Embryonic facial prominence (tissue), 1 donor: Measurements from ENCODE around the gene MED13L.
"Not testable (repeated sequence)": the region's sequence is repeated elsewhere in the genome, so short reads cannot be mapped to it uniquely, and the experiment has no call there.

Source experiments
- DNase-seq: peaks from one replicate; pipeline ENCODE4 v3.0.0-alpha.2; 2016; ENCODE audit errors: extremely low spot score

MED13L gene

DNA sequence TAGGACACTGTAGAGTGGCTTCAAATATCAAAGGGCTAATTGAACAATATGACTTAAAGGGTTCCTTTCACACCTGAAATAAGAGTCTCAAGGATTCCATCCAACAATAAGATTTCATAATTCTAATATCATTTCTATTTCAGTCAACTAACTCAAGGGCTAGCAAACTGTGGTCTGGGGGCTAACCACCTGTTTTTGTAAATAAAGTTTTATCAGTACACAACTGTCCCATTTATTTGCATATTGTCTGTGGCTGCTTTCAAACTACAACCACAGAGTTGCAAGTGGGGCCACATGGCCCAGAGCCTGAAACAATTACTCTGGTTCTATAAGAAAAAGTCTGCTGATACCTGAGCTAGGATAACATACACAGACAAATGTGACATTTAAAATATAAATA is 29.1 kb downstream of the MED13L start:
- no peak for DNase-seq

DNA sequence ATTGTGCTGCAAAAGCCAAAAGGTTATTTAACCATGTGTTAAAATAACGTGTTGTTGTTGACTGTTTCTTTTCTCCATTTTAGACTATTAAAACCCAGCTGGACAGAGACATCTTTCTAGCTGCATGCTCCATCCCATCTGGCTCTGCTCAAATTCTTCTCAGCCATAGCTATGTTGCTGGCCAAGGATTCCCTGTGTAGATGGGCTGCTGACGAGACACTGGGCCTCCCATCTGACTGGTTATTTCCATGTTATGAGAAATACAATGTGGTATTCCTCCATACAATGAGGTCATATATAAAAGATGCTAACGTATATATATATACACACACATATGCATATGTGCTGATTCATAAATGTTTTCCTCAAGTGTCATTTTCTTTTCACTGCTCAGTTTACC is 30.1 kb downstream of the MED13L start:
- no peak for DNase-seq

DNA sequence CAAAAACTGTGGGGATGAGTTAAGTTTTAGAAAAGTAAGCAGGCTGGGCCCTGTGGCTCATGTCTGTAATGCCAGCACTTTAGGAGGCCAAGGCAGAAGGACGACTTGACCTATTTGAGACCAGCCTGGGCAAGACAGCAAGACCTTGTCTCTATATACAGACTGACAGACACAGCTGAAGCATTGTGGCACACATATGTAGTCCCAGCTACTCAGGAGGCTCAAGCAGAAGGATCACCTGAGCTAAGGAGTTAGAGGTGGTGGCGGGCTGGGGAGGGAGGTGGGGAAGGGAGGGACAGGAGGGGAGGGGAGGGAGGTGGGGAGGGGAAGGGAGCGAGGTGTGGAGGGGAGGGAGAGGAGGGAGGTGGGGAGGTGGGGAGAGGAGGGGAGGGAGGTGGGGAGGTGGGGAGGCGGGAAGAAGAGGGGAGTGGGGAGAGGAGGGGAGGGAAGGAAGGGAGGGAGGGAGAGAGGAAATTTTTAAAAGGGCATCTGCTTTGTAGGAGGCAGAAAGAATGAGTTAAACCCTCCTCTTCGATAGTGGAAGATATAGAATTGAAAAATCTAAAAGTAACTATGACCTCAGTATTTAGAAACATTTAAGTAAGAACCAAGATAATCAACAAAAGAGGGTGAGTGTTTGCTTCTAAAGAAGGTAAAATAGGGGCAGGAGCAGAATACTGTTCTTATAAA is 30.9 kb downstream of the MED13L start:
- no peak for DNase-seq

DNA sequence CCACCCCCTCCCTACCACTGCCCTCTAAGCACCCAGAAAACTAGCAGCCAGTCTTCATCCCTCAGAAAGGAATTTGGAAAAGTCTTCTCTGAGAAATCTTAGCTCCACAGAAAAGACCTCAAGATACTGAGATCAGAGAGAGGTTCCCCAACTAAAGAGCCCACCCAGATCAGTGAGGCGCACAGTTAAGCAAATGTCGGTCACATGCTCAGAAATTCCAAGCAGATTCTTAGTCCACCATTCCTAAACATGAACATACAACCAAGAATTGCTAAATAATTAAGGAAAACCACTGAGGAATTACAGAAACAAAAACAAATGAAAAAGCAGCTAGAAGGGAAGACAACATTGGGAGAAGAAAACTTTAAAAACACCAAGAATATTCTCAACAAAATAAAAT is 32.3 kb downstream of the MED13L start:
- DNase-seq = no peak

DNA sequence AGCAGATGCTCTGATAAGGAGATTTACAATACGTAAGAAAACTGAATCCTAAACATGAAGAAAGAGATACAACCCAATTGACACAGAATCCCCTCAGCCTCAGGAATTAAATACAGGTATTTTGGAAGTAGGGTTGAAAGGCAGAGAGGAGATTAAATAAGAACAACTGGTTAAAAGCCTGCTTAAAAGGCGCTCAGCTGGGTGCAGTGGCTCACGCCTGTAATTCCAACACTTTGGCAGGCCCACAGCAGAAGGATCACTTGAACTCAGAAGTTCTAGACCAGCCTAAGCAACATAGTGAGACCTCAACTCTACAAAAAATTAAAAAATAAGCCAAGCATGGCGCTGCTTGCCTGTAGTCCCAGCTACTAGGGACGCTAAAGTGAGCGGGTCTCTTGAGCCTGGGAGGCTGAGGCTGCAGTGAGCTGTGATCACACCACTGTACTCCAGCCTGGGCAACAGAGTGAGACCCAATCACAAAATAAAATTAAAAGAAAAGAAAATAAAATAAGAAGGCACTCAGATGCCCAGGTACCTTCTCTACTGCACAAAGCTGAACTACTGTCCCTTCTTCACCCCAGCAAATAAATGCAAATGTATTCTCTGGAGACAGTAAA is 32.9 kb downstream of the MED13L start:
- DNase-seq = no peak

DNA sequence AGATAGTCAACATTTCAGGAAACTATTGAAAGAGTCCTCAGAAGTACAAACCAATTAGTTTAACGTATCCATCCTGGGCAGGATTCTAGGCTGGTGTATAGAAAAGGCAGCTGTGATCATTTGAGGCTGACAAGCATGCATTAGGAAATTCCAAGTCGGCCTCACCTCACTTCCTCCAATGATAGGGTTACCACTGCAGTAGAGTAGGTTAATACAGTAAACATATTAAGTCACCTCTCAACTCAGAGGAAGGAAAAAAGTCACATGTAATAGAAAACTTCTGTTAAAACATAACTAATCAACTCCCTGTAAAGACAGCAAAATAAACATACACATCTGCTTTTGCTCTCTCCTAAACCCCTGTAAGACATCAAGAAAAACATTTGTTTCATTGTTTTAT is 33.5 kb downstream of the MED13L start:
- DNase-seq = no peak

DNA sequence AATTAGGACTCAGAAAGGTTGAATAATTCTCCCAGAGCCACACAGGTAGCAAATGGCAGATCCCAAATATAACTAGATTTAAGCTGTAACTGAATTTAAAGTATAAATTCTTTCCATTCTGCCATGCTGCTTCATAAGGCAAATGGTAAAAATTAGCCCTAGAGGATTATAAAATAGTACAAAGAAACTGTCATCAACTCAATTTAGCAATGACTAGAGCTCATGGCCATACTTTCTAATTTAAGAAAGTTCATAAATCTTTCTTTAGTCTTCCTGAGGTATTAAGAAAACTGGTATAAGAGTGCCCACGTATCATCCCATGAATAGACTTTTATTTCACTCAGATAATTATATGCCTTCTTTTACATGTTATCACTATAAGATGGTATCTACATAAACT is 34.8 kb downstream of the MED13L start:
- no peak for DNase-seq

DNA sequence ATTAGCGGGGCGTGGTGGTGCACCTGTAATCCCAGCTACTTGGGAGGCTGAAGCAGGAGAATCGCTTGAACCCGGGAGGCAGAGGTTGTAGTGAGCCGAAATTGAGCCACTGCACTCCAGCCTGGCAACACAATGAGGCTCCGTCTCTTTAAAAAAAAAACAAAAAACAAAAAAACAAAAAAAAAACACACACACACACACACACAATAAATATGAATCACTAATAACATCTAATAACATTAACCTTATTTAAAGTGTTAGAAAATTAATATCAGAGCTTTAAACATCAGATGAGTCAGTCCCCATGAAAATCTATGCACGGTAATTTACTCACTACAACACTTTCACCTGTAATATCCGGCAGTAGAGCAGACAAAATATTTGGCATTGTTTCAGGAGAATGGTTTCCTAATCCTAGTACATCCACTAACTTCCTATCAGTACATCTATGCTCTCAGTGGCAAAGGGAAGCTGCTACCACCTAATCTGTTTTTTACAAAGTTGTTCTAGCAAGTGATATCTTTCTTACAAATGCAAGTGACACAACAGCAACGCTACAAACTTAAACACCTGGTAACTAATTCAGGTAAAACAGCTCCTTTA is 36.2 kb downstream of the MED13L start:
- no peak for DNase-seq

DNA sequence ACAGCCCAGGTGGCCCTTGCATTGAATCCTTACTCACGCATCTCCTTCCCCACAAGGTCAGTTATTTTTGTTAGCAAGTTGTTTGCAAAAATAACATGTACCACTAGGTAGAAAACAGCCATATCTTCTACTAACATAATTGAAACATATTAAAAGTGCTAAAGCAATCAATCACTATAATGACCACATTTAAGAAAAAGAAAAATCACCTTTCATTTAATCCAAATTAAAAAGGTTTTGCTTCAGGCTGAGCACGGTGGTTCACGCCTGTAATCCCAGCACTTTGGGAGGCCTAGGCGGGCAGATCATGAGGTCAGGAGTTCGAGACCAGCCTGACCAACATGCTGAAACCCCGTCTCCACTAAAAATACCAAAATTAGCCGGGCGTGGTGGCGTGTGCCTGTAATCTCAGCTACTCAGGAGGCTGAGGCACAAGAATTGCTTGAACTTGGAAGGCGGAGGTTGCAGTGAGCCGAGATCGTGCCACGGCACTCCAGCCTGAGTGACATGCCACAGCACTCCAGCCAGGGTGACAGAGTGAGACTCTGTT is 38.8 kb downstream of the MED13L start:
- not testable (repeated sequence) for DNase-seq

DNA sequence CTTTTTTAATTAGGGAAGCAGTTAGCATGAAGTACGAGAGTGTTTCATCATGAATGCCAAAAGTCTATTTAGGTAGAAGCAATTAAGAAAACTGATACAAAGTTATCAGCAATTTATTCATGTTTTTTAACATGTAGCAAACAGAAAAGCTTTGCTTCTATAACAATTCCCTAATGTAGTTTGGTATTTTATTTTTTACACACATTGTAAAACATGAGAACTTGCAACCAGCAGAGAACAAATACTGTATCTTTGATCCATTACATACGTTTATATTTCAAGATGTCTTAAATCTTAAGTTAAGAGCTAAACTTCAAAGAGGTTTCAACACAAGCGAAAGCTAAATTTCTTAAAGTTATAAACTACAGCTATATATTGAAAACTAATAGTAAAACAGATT is 39.3 kb downstream of the MED13L start:
- DNase-seq = no peak

DNA sequence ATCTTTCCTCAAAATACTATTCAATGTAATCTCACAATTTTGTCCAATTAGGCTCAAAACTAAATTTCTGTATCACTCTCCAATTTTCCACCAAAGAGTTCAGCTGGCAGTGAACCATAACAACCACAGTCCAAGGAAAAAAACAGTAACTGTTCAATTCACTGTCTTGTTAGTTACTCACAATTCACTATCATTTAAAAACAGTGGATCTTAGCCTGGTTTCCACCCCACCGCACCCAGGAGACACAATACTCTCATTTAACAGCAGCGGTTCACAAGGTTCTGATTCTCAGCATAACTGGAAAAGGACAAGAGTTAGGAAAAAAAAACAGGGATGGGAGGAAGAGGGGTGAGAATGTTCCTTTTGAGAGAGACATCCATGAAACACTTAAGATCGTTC is 40.5 kb downstream of the MED13L start:
- DNase-seq = no peak

DNA sequence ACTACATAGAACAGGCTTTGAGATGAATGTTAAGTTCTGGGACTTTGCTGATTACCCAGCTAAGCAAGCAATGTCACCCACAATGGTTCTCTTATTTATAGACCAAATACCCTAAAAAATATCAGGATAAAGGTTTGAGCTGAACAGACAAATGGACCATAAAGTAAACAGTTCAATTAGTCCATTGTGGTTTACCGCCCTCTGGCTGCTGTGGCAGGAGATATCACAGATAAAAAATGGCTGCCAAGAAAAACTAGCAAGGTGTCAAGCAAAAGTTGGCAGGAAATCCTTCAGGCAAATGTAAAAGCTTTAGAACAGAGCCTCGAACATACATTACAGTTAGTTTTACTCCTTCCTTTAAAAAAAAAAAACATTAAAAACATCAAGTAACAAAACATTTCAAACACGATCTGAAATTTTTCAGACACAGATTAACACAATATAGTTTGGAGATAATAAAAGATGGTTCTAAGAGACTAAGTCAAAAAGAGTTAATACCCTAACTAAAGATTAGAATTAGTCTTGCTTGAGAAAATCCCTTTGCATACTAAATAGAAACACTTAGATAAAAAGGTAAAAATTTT is 41.3 kb downstream of the MED13L start:
- no peak for DNase-seq

DNA sequence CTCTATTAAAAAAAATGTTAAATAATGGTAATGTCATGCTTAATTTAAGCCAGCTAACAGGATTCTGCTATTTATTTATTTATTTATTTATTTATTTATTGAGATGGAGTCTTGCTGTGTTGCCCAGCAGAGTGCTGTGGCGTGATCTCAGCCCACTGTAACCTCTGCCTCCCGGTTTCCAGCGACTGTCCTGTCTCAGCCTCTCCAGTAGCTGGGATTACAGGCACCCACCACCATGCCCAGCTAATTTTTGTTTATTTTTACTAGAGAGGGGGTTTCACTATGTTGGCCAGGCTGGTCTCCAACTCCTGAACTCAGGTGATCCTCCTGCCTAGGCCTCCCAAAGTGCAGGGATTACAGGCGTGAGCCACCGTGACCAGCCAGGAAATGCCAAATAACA is 43.3 kb downstream of the MED13L start:
- not testable (repeated sequence) for DNase-seq

DNA sequence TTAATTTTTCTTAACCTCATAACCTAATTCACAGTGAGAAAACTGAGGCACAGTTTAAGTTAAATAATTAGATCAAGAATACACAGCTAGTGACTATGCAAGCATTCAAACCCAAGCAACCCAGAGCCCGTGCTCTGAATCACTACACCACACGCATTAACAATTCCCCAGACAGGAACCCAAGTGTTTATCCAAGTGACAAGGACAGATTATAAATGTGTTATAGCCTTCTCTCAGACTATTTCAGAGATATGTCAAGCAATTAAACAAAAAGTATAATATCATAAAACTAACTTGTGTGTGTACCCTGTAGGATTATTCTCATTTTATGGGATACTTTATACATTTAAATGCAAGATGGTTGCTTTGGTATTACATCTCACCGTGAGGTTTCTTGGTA is 43.8 kb downstream of the MED13L start:
- no peak for DNase-seq

DNA sequence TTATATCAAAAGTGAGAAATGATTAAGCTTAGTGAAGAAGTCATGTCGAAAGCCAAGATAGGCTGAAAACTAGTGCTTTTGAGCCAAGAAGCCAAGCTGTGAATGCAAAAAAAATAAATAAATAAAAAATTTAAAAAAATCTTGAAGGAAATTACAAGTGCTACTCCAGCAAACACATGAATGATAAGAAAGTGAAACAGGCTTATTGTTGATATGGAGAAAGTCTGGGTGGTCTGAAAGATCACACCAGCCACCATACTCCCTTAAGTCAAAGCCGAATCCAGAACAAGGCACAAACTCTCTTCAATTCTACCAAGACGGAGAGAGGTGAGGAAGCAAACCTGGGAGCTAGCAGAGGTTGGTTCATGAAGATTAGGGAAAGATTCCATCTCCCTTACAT is 49.7 kb downstream of the MED13L start:
- DNase-seq = no peak

DNA sequence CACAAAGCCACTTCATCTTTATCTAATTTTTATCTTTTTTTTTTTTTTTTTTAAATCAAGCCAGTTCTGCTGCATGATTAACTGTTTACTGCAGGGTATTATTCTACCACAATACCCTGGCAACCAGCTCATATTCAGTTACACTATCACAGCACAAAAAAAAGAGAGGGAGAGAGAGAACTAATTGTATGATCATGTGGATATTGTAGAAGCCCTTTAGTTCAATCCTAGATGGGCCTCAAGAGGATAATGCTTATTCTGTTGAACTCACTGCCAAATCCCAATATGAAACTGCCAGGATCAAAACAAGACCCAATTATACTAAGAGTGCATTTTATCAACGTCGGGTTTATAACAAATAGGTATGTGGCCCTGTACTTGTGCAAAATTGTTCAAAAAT is 51.5 kb downstream of the MED13L start:
- no peak for DNase-seq

DNA sequence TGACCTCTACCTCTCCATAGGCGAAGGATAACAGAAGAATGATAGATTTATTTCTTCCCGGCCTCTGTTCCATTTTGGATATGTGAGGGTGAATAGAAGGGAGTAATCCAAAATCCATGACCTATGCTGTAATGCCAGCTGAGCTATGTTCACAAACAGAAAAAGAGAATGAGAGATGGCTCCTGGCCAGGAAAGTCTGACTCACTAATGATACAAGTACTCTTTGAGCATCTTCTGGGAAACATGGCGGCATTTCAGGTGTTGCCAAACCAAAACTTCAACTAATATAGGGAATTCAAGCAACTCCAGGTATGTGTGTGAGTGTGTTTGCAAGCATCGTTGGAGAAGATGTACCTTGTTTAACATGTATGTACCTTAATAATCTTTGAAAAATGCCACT is 55.1 kb downstream of the MED13L start:
- DNase-seq = no peak

DNA sequence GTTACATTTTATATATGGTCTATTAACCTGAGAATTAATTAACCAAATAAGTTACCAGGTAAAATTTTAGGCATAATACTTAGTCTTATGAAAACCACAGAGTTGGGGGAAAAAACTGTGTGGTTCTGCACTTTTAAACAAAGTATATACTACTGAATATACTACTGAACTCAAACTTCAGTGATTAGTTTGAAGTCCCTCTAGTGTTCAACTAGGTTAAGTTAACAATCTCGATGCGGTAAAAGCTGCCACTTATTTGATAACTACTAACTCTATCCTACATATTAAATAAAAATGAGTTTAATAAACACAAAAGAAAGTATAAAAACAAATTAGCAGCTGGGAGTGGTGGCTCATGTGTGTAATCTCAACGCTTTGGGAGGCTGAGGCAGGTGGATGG is 56.7 kb downstream of the MED13L start:
- no peak for DNase-seq

DNA sequence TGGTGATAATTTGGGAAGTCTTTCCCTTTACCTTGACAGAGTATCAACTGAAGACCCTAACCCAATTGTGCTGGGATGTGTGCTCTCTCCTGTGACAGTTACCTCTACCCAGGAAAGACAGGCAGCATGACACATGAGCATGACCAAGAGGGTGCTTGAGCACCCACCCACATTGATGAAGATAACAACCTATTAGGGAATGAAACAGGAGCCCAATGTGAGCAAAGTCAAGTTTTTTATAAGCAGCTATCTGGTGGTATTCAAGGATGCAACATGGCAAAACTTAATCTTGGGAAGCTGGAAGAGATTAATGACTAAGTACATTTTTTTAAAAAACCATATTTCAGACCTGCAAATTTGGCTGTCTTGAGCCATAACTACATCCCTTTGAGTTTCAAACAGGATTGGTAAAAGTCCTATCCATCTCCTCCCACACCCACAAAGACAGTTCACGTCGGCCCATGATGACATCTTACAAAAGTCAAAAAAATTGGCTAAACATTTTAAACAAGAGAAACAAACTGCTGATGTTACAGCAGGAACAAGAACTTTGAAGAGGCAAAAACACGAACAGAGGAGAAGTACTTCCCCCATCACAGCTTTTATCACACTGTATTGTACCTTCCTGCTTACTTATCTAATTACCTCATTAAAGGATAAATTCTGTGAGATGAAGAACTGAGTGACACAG is 60.3 kb downstream of the MED13L start:
- DNase-seq = no peak

DNA sequence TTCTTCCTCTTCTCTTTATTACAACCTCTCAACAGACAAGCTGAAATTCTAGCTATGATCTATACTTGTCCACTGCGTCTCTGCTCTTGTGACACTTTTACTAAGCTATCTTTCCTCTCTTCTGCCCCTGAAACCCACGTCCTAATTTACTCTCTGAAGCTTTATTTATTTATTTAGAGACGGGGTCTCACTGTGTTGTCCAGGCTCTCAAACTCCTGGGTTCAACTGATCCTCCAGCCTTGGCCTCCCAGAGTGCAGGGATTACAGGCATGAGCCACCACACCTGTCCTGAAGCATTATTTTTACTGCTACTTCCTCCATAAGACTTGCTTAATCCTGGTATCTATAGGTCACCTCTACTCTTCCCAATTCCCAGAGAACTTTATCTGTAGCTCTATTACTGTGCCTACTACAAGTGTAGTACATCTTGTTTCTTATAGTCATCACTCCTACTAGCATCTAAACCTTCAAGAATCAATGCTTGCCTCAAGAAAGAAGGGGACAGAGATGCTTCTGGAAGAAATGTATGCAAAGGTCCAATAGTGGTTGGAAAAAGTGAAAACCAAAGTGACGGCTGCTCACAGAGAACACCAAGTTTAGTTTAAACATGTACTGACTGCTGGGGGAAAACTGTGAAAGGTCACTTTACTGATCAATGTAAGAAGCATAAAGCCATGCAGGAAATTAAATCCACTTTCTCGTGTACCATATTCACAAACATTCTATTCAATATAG is 61.3 kb downstream of the MED13L start:
- DNase-seq = no peak

DNA sequence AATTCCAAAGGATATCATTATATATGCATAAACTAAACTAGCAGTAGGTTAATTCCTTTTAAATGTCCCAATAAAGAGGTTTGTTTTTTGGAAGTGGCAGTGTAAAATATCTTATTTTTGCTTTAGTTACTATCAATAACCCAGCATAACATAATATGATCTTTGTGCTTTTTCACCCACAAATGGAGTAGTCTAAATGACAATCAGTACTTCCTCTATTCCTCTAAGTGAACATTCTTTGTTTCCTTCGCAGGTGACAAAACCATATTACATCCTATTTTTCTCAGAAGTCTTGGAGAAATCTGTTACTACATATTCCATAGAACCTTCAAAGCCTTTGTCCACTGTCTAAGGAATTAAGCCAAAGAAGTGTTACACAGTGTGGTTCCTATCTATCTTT is 62.5 kb downstream of the MED13L start:
- DNase-seq = no peak
